Measurements from ENCODE around the gene CNFN.

- TF ChIP-seq CTCF (IDR thresholded peaks at IDR 0.05) (no peak), POLR2A (IDR thresholded peaks at IDR 0.05) (no peak)
Measured at GRCh38 chr19:42368360-42368759, 21.7 kb downstream of the CNFN start.
